GM19351 (cell line): ENCODE measurements around the gene ATG13.
"Not testable (repeated sequence)": the region's sequence is repeated elsewhere in the genome, so short reads cannot be mapped to it uniquely, and the experiment has no call there.

Source experiments
- ATAC-seq: cut with Tn5 transposase; IDR thresholded peaks from one replicate; pipeline ENCODE4 v1.9.1; 2021; ENCODE audit warnings: mild to moderate bottlenecking, moderate library complexity; ENCODE audit not compliant: unreplicated experiment

Gene ATG13

GRCh38 chr11:46642627-46643335 is 25.4 kb downstream of the ATG13 start:
- no peak for ATAC-seq

- ATAC-seq: no peak
Measured at GRCh38 chr11:46643531-46643930, 26.2 kb downstream of the ATG13 start.

- no peak for ATAC-seq
Measured at GRCh38 chr11:46643986-46644385, 26.6 kb downstream of the ATG13 start.

- no peak for ATAC-seq
Measured at GRCh38 chr11:46649180-46649738, 31.9 kb downstream of the ATG13 start.

- ATAC-seq: no peak
Measured at GRCh38 chr11:46655631-46656030, 38.3 kb downstream of the ATG13 start.

GRCh38 chr11:46657186-46657585 is 39.8 kb downstream of the ATG13 start:
- no peak for ATAC-seq

- no peak for ATAC-seq
Measured at GRCh38 chr11:46658259-46658658, 40.9 kb downstream of the ATG13 start.

- ATAC-seq: no peak
Measured at GRCh38 chr11:46659908-46660307, 42.6 kb downstream of the ATG13 start.

GRCh38 chr11:46661836-46662235 is 44.5 kb downstream of the ATG13 start:
- no peak for ATAC-seq

GRCh38 chr11:46662366-46662765 is 45.0 kb downstream of the ATG13 start:
- no peak for ATAC-seq

GRCh38 chr11:46663277-46663940 is 46.1 kb downstream of the ATG13 start:
- no peak for ATAC-seq

- no peak for ATAC-seq
Measured at GRCh38 chr11:46664612-46665011, 47.3 kb downstream of the ATG13 start.

- ATAC-seq: no peak
Measured at GRCh38 chr11:46665356-46665755, 48.0 kb downstream of the ATG13 start.

- no peak for ATAC-seq
Measured at GRCh38 chr11:46666516-46666915, 49.2 kb downstream of the ATG13 start.

- ATAC-seq: no peak
Measured at GRCh38 chr11:46667043-46667481, 49.7 kb downstream of the ATG13 start.

GRCh38 chr11:46668480-46669085 is 51.2 kb downstream of the ATG13 start:
- no peak for ATAC-seq

- ATAC-seq: no peak
Measured at GRCh38 chr11:46669711-46670139, 52.4 kb downstream of the ATG13 start.

GRCh38 chr11:46670521-46670920 is 53.2 kb downstream of the ATG13 start:
- not testable (repeated sequence) for ATAC-seq

- ATAC-seq: no peak
Measured at GRCh38 chr11:46671958-46672315, 54.6 kb downstream of the ATG13 start.

GRCh38 chr11:46672381-46672839 is 55.1 kb downstream of the ATG13 start:
- ATAC-seq: no peak

GRCh38 chr11:46673713-46674462 is 56.5 kb downstream of the ATG13 start:
- no peak for ATAC-seq
